Mucosa of rectum (tissue), 2 donors: Measurements from ENCODE around the gene GJD4.

Source experiments
- H3K27ac ChIP-seq, 2 donors: one replicate each; pipeline ENCODE4 v1.7.0; 2013; ENCODE audit warnings: inconsistent platforms in 2 of 2, low read depth in 2 of 2, low read length in 2 of 2
- H3K27me3 ChIP-seq, 2 donors: one replicate each; pipeline ENCODE4 v1.7.0; 2013; ENCODE audit warnings: low read length in 2 of 2; ENCODE audit not compliant: control insufficient read depth in 2 of 2, insufficient read depth in 2 of 2
- H3K36me3 ChIP-seq, 2 donors: one replicate each; pipeline ENCODE4 v1.7.0; 2013; ENCODE audit warnings: low read length in 2 of 2; ENCODE audit not compliant: control insufficient read depth in 2 of 2, insufficient read depth in 2 of 2
- H3K4me1 ChIP-seq, 2 donors: one replicate each; pipeline ENCODE4 v1.7.0; 2013; ENCODE audit warnings: low read length in 2 of 2, mild to moderate bottlenecking in 1 of 2; ENCODE audit not compliant: control insufficient read depth in 2 of 2, insufficient read depth in 2 of 2
- H3K4me3 ChIP-seq, 2 donors: one replicate each; pipeline ENCODE4 v1.7.0; 2013; ENCODE audit warnings: low read length in 2 of 2
- H3K9ac ChIP-seq, 2 donors: one replicate each; pipeline ENCODE4 v1.7.0; 2013; ENCODE audit warnings: low read length in 2 of 2, low read depth in 1 of 2, mild to moderate bottlenecking in 1 of 2
- H3K9me3 ChIP-seq, 2 donors: one replicate each; pipeline ENCODE4 v1.7.0; 2013; ENCODE audit warnings: low read length in 2 of 2; ENCODE audit not compliant: control insufficient read depth in 2 of 2
- donor health status: healthy.
- donor health status: Normal muscosa, but diverticular disease.

The GJD4 gene

GRCh38 chr10:35592441-35592840 lies 12.7 kb upstream of the GJD4 start:
- no peak overlapping the region for H3K27ac ChIP-seq
- H3K4me3 ChIP-seq = no peak overlapping the region
- no peaks in the 10 kb centered on the region for H3K36me3 ChIP-seq
- H3K9ac ChIP-seq = no peak overlapping the region
- no peaks in the 10 kb centered on the region for H3K4me1 ChIP-seq
- H3K27me3 ChIP-seq = no peaks in the 10 kb centered on the region
- H3K9me3 ChIP-seq = no peaks in the 10 kb centered on the region

GRCh38 chr10:35594115-35595079 lies 10.7 kb upstream of the GJD4 start:
- Histone ChIP-seq H3K27me3 (peaks cover 0 to 2% of the 10 kb centered on the region in 2 donors), H3K27ac (no peak overlapping the region), H3K4me3 (no peak overlapping the region), H3K4me1 (no peaks in the 10 kb centered on the region), H3K9ac (no peak overlapping the region), H3K9me3 (no peaks in the 10 kb centered on the region), H3K36me3 (no peaks in the 10 kb centered on the region)

- no peak overlapping the region for H3K4me3 ChIP-seq
- H3K9me3 ChIP-seq = no peaks in the 10 kb centered on the region
- H3K27me3 ChIP-seq = peaks cover 0 to 2% of the 10 kb centered on the region in 2 donors
- H3K9ac ChIP-seq = no peak overlapping the region
- H3K4me1 ChIP-seq = no peaks in the 10 kb centered on the region
- H3K27ac ChIP-seq = no peak overlapping the region
- no peaks in the 10 kb centered on the region for H3K36me3 ChIP-seq
Measured at GRCh38 chr10:35595106-35595505, 10.0 kb upstream of the GJD4 start.

DNA sequence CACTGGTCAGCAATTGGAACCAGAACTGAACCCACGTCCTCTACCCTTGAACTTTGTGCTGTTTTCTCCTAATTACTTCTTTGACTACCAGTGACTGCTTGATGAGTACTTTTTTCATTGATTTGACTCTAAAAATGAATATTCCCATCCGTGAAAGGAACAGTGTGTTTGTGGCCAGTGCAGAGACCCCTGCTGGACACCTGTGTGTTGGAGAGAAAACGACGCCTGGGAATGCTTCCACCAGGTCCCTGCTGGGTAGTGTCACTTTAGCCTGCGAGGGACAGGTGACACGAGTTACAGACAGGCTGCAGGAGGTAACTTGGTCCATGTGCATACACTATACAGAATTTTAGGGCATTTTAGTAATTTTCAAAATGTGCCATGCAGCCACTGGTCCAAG lies 6.8 kb upstream of the GJD4 start:
- Histone ChIP-seq H3K9ac (no peak overlapping the region), H3K4me3 (no peak overlapping the region), H3K27me3 (peaks cover 0 to 2% of the 10 kb centered on the region in 2 donors), H3K4me1 (no peaks in the 10 kb centered on the region), H3K27ac (no peak overlapping the region), H3K36me3 (no peaks in the 10 kb centered on the region), H3K9me3 (no peaks in the 10 kb centered on the region)

DNA sequence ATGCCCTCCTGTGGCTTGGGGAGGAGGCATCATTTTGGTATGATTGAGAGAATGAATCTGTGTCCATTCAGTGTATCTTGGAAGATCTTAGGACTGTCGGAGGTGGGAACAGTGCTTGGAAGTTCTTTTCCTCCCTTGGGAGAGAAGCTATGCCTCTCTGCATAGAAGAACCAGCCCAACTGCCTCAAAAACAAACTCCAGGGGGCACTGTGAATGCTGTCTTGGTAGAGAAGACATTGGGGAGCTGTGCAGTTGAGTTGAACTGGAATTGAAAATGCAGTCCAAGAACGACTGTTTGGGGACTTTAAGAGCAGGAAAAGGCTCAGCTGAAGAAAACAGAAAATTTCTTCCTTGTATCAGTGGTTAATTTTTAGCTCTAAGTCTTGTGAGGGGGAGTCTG lies 4.9 kb upstream of the GJD4 start:
- no peak overlapping the region for H3K9ac ChIP-seq
- H3K4me3 ChIP-seq = no peak overlapping the region
- no peak overlapping the region for H3K27ac ChIP-seq
- H3K27me3 ChIP-seq = peaks cover 0 to 2% of the 10 kb centered on the region in 2 donors
- H3K4me1 ChIP-seq = no peaks in the 10 kb centered on the region
- no peaks in the 10 kb centered on the region for H3K9me3 ChIP-seq
- no peaks in the 10 kb centered on the region for H3K36me3 ChIP-seq

DNA sequence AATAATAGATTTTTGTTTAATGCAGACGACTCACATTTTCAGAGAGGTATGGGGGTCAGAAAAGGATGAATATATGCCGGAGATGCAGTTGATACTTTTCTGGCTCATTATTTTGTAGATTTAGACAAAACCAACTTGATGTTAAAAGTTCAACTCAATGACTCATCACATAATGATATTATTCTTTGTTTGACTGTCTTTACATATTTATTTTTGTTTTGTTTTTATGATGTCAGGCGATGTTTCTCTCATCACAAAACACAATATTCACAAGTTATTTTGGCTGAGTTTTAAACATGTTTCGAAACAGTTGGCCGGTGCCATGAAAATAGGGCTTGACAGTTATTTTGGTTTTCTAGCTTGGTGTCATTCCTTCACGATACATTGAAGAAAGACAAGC lies 1.3 kb downstream of the GJD4 start:
- Histone ChIP-seq H3K9me3 (no peaks in the 10 kb centered on the region), H3K27me3 (peaks cover 10 to 13% of the 10 kb centered on the region in 2 donors), H3K9ac (no peak overlapping the region), H3K36me3 (no peaks in the 10 kb centered on the region), H3K4me3 (no peak overlapping the region), H3K4me1 (peaks cover 0 to 3% of the 10 kb centered on the region in 2 donors), H3K27ac (no peak overlapping the region)

DNA sequence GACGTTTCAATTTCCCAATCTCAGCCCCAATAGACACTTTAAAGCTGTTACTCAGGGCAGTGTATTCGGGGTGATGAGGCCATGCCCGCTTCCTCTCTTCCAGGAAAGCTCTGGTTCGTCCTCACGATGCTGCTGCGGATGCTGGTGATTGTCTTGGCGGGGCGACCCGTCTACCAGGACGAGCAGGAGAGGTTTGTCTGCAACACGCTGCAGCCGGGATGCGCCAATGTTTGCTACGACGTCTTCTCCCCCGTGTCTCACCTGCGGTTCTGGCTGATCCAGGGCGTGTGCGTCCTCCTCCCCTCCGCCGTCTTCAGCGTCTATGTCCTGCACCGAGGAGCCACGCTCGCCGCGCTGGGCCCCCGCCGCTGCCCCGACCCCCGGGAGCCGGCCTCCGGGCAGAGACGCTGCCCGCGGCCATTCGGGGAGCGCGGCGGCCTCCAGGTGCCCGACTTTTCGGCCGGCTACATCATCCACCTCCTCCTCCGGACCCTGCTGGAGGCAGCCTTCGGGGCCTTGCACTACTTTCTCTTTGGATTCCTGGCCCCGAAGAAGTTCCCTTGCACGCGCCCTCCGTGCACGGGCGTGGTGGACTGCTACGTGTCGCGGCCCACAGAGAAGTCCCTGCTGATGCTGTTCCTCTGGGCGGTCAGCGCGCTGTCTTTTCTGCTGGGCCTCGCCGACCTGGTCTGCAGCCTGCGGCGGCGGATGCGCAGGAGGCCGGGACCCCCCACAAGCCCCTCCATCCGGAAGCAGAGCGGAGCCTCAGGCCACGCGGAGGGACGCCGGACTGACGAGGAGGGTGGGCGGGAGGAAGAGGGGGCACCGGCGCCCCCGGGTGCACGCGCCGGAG lies 2.6 kb downstream of the GJD4 start:
- no peaks in the 10 kb centered on the region for H3K36me3 ChIP-seq
- H3K9ac ChIP-seq = no peak overlapping the region
- peak overlapping the region in 1 of 2 donors; percentile 37 for H3K4me3 ChIP-seq
- peaks cover 0 to 3% of the 10 kb centered on the region in 2 donors for H3K4me1 ChIP-seq
- peaks cover 10 to 13% of the 10 kb centered on the region in 2 donors for H3K27me3 ChIP-seq
- H3K27ac ChIP-seq = no peak overlapping the region
- H3K9me3 ChIP-seq = no peaks in the 10 kb centered on the region

DNA sequence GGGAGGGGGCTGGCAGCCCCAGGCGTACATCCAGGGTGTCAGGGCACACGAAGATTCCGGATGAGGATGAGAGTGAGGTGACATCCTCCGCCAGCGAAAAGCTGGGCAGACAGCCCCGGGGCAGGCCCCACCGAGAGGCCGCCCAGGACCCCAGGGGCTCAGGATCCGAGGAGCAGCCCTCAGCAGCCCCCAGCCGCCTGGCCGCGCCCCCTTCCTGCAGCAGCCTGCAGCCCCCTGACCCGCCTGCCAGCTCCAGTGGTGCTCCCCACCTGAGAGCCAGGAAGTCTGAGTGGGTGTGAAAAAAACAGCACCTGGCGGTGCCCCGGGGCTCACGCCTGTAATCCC lies 3.2 kb downstream of the GJD4 start:
- no peaks in the 10 kb centered on the region for H3K36me3 ChIP-seq
- H3K4me1 ChIP-seq = peaks cover 0 to 3% of the 10 kb centered on the region in 2 donors
- no peak overlapping the region for H3K27ac ChIP-seq
- no peaks in the 10 kb centered on the region for H3K9me3 ChIP-seq
- H3K27me3 ChIP-seq = peaks cover 10 to 13% of the 10 kb centered on the region in 2 donors
- no peak overlapping the region for H3K4me3 ChIP-seq
- no peak overlapping the region for H3K9ac ChIP-seq

- Histone ChIP-seq H3K27me3 (peaks cover 7 to 13% of the 10 kb centered on the region in 2 donors), H3K9ac (no peak overlapping the region), H3K4me3 (no peak overlapping the region), H3K27ac (no peak overlapping the region), H3K9me3 (no peaks in the 10 kb centered on the region), H3K4me1 (peaks cover 0 to 3% of the 10 kb centered on the region in 2 donors), H3K36me3 (no peaks in the 10 kb centered on the region)
Measured at GRCh38 chr10:35611750-35612149, 6.6 kb downstream of the GJD4 start.
